Lung (tissue), 12 donors: ENCODE data around the gene B4GALT6. TPM values are rescaled to one million over a fixed set of nuclear protein-coding genes. Genes with fewer than 3 reads are reported as not detected.

Experiments used
- ATAC-seq: fragments of 200-7000 bp; cut with Tn5 transposase; one replicate; pipeline ENCODE4 v1.9.1; 2020; ENCODE audit warnings: moderate number of reproducible peaks; ENCODE audit not compliant: insufficient read depth, low FRiP score
- DNase-seq, 3 donors: peaks; one replicate each; pipeline ENCODE4 v3.0.0-alpha.2; 2013 to 2017
- H3K27ac ChIP-seq, 2 donors: one replicate each; pipeline ENCODE4 v1.5.1; 2013; ENCODE audit warnings: mild to moderate bottlenecking in 2 of 2, moderate library complexity in 2 of 2, control low read depth in 1 of 2, inconsistent platforms in 1 of 2, low read depth in 1 of 2, low read length in 1 of 2
- H3K27me3 ChIP-seq, 3 donors: one replicate each; pipeline ENCODE4 v1.5.1; 2013; ENCODE audit warnings: low read length in 2 of 3; ENCODE audit not compliant: control insufficient read depth in 3 of 3, insufficient read depth in 3 of 3
- H3K36me3 ChIP-seq, 4 donors: one replicate each; pipeline ENCODE4 v1.5.1; 2013; ENCODE audit warnings: low read length in 4 of 4, mild to moderate bottlenecking in 1 of 4, moderate library complexity in 1 of 4; ENCODE audit not compliant: control insufficient read depth in 4 of 4, insufficient read depth in 4 of 4
- H3K4me1 ChIP-seq, 5 donors: one replicate each; pipeline ENCODE4 v1.5.1; 2013; ENCODE audit warnings: low read length in 5 of 5, mild to moderate bottlenecking in 2 of 5, moderate library complexity in 1 of 5; ENCODE audit not compliant: control insufficient read depth in 5 of 5, insufficient read depth in 5 of 5
- H3K4me3 ChIP-seq: one replicate; pipeline ENCODE4 v1.5.1; 2013; ENCODE audit warnings: mild to moderate bottlenecking, control low read depth, moderate library complexity
- H3K9ac ChIP-seq, 2 donors: one replicate each; pipeline ENCODE4 v1.5.1; 2013; ENCODE audit warnings: low read length in 2 of 2, control low read depth in 1 of 2; ENCODE audit not compliant: insufficient read depth in 1 of 2
- H3K9me3 ChIP-seq, 4 donors: one replicate each; pipeline ENCODE4 v1.5.1; 2013; ENCODE audit warnings: low read length in 3 of 4, mild to moderate bottlenecking in 1 of 4, moderate library complexity in 1 of 4; ENCODE audit not compliant: control insufficient read depth in 4 of 4, insufficient read depth in 3 of 4
- WGBS, 2 donors: extraction: QIAGEN DNeasy Blood & Tissue Kit; methylation state at CpG; one replicate each; pipeline ENCODE4 v1.1.7; 2013; 5-methylcytosine and 5-hydroxymethylcytosine counted together
- polyA plus RNA-seq, 2 donors: library from polyadenylated mRNA; stranded (reverse); fragments of 200-250 nt; gene quantifications; one replicate each; pipeline ENCODE4 v1.2.1, GENCODE V29; 2013
- total RNA-seq, 2 donors: library from RNA; depleted of rRNA in 1 of 2; stranded (reverse); fragments of >200 nt in 1 of 2; gene quantifications; one replicate each; pipeline ENCODE4 v1.2.1, GENCODE V29; 2014 to 2021
- TF ChIP-seq, protein P1 (sequence below): IDR thresholded peaks from 2 replicates; pipeline ENCODE4 v1.5.1; 2012; ENCODE audit warnings: mild to moderate bottlenecking; ENCODE audit errors: control extremely low read depth, extremely low read depth
- donor health status: control.
- donor health status: control.
- donor health status: Bipolar disorder and iron deficiency.
- donor health status: healthy.
- donor health status: DM: yes; HTN: yes; CAD: no.

B4GALT6 gene
- total and polyA plus RNA-seq, 4 donors, result 0.86 to 7.5 (median 3.0) TPM

DNA sequence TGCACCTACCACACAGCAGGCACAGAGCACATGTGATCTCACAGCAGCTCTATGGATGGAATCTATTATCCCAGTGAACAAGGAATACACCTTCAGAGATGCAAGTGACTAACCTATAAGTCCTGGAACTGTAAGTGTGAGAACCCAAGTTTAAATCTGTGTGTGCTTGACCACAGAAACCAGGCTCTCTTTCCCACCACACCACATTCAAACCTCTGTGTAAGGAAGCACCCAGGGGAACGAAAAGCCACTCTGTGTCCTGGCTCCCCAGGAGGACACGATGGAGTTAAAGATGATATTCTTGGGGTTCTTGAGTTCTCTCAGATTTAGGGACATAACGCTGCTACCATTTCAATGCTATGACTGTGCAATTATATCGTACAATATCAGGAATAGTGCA, 53.8 kb downstream of the B4GALT6 start:
- H3K27ac ChIP-seq, result no peak overlapping the region
- H3K4me1 ChIP-seq, result no peaks in the 10 kb centered on the region
- peaks cover 0 to 7% (median 0%) of the 10 kb centered on the region in 4 donors for H3K36me3 ChIP-seq
- 94 to 97% methylated on average over 4 of the region's 4 CpGs for WGBS, 2 donors
- no peaks in the 10 kb centered on the region for H3K27me3 ChIP-seq
- H3K9ac ChIP-seq, result no peak overlapping the region
- ATAC-seq, result no peak
- no peaks in the 10 kb centered on the region for H3K9me3 ChIP-seq
- DNase-seq, result no peak
- TF ChIP-seq, protein P1, sequence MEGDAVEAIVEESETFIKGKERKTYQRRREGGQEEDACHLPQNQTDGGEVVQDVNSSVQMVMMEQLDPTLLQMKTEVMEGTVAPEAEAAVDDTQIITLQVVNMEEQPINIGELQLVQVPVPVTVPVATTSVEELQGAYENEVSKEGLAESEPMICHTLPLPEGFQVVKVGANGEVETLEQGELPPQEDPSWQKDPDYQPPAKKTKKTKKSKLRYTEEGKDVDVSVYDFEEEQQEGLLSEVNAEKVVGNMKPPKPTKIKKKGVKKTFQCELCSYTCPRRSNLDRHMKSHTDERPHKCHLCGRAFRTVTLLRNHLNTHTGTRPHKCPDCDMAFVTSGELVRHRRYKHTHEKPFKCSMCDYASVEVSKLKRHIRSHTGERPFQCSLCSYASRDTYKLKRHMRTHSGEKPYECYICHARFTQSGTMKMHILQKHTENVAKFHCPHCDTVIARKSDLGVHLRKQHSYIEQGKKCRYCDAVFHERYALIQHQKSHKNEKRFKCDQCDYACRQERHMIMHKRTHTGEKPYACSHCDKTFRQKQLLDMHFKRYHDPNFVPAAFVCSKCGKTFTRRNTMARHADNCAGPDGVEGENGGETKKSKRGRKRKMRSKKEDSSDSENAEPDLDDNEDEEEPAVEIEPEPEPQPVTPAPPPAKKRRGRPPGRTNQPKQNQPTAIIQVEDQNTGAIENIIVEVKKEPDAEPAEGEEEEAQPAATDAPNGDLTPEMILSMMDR, result no peak
- H3K4me3 ChIP-seq, result no peak overlapping the region

- Histone ChIP-seq H3K36me3 (peaks cover 0 to 8% (median 1%) of the 10 kb centered on the region in 4 donors), H3K9ac (no peak overlapping the region), H3K4me3 (no peak overlapping the region), H3K9me3 (no peaks in the 10 kb centered on the region), H3K27me3 (no peaks in the 10 kb centered on the region), H3K4me1 (no peaks in the 10 kb centered on the region), H3K27ac (no peak overlapping the region)
- TF ChIP-seq, protein P1, result no peak
- DNase-seq (no peak), ATAC-seq (no peak)
- 98% methylated on average over 6 of the region's 6 CpGs for WGBS, 2 donors
Measured at GRCh38 chr18:31626409-31626808, 58.0 kb downstream of the B4GALT6 start.

- DNase-seq (no peak), ATAC-seq (no peak)
- Histone ChIP-seq H3K9me3 (no peaks in the 10 kb centered on the region), H3K9ac (no peak overlapping the region), H3K4me3 (no peak overlapping the region), H3K27me3 (no peaks in the 10 kb centered on the region), H3K4me1 (no peaks in the 10 kb centered on the region), H3K36me3 (peaks cover 0 to 3% (median 1%) of the 10 kb centered on the region in 4 donors), H3K27ac (no peak overlapping the region)
- WGBS, 2 donors, result 88 to 89% methylated on average over 13 of the region's 13 CpGs
- TF ChIP-seq, protein P1, result no peak
Measured at GRCh38 chr18:31624892-31625640, 59.3 kb downstream of the B4GALT6 start.

DNA sequence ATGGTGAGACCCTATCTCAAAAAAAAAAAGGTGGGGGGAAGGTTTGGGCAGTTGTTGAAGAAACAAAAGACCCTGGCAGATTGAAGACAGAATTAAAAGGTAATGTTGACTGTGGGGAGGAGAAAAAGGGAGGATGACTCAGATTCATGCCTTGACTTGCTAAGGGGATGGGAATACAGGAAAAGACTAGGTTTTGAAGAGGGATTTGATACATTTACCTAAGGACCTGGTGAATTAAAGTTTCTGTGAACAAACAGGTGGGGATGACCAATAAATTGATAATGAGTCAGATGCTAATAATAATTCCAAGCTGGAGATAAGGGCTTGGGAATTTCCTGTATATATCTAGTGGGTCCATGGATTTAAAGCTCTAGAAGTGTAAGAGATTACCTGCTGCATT, 65.1 kb downstream of the B4GALT6 start:
- Histone ChIP-seq H3K4me3 (no peak overlapping the region), H3K27ac (no peak overlapping the region), H3K9me3 (no peaks in the 10 kb centered on the region), H3K27me3 (no peaks in the 10 kb centered on the region), H3K4me1 (no peaks in the 10 kb centered on the region), H3K9ac (no peak overlapping the region), H3K36me3 (no peaks in the 10 kb centered on the region)
- TF ChIP-seq, protein P1, result no peak
- DNase-seq (no peak), ATAC-seq (no peak)
